ENCODE measurements around the gene SLC25A34. TPM values are rescaled to one million over a fixed set of nuclear protein-coding genes. Genes with fewer than 3 reads are reported as not detected.

Gene SLC25A34
- total RNA-seq, 2 donors from 2014 or later: 1.2 to 1.6 TPM

DNA sequence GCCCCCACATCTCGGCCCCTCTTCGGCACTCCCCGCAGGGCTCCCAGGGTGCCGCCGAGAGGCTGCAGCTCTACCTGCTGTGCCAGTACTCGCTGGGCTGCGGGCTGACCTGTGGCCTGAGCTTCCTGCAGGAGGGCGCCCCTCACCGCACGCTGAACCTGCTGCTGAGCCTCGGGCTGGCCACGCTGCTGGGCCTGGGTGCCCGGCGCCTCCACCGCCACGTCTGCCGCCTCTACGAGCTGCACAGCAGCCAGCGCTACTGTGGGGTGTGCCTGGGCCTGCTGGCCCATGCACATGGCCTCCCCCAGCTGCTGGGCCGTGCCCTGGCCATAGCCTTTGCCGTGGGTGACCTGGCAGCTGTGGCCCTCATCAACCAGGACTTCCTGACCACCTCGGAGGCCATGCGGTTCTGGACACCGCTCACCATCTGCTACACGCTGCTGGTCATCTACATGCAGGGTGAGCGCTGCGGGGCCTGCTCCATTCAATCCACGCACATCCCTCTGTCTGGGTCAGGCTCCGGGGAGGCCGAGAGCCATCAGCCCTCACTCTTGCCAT lies 8.1 kb downstream of the SLC25A34 start:
- no peak for DNase-seq (ENCODE audit: low spot score)

DNA sequence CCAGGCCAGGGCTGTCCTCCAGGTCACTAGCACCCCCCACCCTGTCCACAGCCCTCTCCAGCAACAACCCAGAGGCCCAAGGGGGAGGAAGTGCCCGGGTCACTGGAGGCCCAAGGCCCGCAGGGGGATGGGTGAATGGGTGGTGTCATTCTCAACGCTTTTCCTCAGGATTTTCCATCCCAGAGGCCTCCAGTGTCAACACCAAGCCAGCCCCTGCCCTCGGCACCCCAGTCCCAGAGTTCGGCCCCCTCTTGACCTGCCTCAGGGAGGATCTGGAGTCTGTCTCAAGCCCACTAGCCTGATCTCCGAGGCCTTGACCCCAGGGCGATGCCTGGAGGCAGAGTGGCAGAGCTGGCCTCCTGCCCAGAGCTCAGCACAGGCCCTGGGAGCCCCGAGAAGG lies 11.3 kb downstream of the SLC25A34 start:
- intact Hi-C loops (cut with DNase I): loop anchor here in 1 of 2 donors (5.0 kb wide), 1 partner anchor 665 kb away; no protein-coding TSS in a partner anchor
- DNase-seq (ENCODE audit: low spot score): no peak

More for the DNA sequence above, 8.1 kb downstream of the SLC25A34 start:
- intact Hi-C loops (cut with DNase I): no loop called here

DNA sequence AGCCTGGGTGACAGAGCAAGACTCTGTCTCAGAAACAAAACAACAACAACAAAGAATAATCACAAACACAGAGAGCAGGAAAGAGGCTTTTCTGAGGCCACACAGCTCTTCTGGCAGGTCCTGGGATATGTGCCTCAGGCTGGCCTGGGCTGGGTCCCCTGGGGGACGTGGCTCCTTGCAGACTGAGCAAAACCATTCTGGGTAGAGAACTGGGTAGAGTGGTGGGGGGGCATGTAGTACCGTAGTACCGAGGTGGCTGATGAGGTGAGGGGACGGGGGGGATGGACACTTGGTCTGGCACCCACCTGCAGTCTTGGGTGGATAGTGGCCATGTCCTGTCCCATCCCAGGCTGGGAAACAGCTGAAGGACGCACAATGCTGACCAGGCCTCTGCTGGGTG lies 12.2 kb downstream of the SLC25A34 start:
- intact Hi-C loops (cut with DNase I): loop anchor here in 1 of 2 donors (5.0 kb wide), 1 partner anchor 666 kb away; no protein-coding TSS in a partner anchor
- no peak for DNase-seq (ENCODE audit: low spot score)

DNA sequence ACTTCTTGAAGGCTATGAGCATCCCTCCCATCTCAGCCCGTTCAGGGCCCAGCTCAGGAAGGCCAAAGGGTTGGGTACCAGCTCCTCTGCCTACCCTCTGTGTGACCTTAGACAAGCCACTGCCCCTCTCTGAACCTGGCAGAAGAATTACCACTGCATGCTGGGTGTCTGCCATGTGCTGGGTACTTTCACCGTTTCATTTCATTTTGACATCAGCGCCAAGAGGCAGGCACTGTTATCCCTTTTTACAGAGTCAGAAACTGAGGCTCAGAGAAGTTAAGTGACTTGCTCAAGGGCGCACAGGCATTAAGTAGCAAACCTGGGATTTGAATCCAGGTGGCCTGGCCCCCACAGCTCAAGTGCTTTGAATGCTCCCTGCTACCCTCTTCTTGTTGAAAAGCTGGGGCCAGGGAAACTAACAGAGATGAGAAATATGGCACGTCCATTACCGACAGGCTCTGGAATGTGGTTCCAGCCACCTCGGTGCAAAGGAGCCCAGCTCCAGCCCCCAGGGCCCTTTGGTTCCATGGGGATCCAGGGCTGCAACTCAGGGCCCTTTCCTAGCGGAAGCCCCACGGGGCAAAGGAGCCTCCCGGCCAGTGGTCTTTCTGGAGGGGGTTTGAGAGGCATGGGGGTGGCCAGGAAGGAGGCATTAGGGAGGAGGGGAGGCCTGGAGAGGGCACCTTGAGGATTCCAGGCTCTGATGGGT lies 12.8 kb downstream of the SLC25A34 start:
- intact Hi-C loops (cut with DNase I): loop anchor here in 1 of 2 donors (5.0 kb wide), 1 partner anchor 667 kb away; no protein-coding TSS in a partner anchor
- no peak for DNase-seq (ENCODE audit: low spot score)

DNA sequence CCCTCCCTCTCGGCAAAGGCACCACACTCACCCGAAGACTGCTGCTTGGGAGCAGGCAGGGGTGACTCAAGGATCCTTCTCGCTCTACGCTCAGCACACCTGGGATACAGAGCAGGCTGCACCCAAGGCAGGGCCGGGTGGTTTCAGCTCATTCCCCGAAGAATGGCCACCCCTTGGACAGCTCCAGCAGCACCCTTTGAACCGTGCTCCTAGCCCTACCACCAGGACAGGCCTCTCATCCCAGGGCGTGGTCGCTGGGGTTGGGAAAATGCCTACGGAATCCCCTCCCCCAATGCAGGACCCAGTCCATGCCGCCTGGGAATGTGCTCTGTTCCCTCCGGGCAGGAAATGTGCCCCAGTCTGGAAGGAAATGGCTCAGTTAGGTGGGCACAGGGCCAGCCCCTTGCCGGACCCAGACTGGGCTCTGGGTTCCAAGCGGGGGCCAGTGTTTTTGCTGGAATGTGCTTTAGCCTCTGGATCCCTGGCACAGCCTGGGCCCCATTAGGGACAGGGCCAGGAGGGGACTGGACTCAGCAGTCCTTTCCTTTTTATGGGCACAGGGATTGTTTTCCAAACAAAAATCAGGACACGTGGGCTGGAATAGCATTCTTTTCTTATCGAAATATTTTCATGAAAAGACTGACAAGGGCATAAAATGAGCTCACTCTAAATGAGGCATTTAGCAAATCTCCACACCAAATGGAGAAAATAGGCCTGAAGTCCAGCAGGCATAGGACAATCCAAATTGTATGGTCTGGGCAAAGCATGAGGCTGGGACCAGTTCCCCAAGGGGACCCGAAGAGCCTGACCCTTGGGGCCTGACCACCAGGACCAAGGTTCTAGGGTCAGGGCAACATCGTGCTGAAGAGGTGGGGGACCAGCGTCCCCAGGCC lies 13.6 kb downstream of the SLC25A34 start:
- intact Hi-C loops (cut with DNase I): loop anchor here in 1 of 2 donors (5.0 kb wide), 1 partner anchor 667 kb away; no protein-coding TSS in a partner anchor
- DNase-seq (ENCODE audit: low spot score): peak; percentile 91

DNA sequence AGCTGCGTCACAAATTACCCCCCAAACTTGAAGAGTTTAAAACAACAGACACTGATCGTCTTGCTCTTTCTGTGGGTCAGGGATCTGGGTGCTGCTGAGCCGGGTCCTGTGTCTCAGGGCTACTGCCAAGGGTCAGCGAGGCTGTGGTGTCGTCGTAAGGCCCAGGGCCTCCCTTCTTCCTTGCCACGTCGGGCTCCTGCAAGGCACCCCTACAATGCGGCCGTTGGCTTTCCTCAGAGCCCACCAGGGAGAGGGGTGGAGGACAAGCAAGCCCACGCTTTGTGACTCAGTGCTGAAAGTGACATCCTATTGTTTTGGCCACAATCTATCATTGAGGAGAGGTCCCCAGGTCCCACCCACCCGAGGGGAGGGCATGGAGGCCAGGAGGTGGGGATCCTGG lies 14.9 kb downstream of the SLC25A34 start:
- DNase-seq (ENCODE audit: low spot score): peak; percentile 75
- intact Hi-C loops (cut with DNase I): no loop called here

DNA sequence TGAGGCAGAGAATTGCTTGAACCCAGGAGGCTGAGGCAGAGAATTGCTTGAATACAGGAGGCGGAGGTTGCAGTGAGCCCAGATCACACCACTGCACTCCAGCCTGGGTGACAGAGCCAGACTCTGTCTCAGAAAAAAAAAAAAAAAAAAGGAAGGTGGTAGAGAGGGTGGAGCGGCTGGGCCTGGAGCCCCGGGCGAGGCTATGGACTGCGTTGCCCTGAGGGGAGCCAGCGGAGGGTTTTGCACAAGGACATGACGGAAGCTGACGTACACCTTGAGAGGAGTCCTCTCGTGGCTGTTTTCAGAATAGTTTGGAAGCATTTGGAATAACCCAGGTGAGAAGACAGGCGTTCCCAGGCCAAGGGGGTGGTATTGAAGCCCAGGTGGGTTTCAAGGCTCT lies 15.7 kb downstream of the SLC25A34 start:
- intact Hi-C loops (cut with DNase I): no loop called here
- no peak for DNase-seq (ENCODE audit: low spot score)

DNA sequence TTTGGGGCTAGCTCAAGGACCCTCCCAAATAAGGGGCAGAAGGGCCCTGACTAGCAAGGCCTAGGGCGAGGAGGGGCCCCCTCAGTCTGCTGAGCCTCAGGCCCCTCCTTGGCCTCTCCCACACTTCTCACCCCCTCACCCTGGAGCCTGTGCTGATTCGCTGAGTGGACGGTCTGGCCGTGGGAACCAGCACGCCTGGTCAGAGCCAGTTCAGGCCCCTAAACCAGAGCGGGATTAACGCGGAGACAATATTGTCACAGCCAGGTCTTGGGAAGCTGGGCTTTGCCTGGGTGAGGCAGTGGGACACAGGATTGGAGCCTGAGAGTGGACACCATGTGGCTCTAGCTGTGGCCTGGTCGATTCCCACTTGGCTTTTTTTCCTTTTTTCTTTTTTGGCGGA lies 17.7 kb downstream of the SLC25A34 start:
- DNase-seq (ENCODE audit: low spot score): no peak
- intact Hi-C loops (cut with DNase I): no loop called here

DNA sequence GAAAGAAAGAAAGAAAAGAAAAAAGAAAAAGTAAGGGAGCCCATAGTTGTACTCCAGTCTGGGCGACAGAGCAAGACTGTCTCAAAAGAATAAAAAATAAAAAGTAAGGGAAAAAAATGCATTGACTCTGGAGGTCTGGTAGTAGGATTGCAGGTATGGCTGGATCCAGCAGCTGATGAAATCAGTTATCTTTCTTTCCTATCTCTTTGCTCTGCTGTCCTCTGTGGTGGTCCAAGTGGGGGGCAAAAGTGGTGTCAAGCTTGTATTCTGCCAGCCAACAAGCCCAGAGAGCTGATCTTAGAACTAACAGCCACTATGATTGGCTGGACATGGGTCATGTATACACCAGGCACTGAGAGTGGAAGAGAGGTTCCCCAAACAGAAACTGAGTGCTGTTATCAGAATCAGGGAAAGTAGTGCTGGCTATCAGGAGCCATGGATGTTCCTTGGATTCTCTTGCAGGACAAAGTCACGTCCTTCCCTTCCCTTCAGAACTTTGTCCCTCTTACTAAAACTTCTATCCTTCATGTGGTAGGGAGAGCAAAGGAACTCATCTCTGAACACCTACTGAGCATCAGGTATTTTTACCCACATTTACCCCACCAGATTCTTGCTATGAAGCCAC lies 19.1 kb downstream of the SLC25A34 start:
- no peak for DNase-seq (ENCODE audit: low spot score)
- intact Hi-C loops (cut with DNase I): no loop called here

DNA sequence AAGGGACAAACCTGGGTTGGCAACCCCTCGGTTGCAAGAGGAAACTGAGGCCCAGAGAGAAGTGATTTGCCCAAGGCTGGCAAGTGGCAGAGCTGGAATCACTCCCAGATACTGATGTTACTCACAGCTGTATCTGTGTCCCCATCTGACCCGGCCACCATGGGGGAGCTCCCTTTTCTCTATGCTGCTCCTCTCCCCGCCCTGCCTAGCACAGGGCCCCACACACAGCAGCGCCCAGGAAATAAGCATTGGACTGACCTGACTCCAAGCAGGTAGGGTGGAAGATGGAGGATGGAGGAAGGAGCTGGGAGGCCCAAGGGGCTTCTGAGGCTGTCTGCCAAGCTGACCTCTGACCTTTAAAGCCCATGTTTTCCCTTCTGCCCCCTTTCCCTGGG lies 19.6 kb downstream of the SLC25A34 start:
- intact Hi-C loops (cut with DNase I): no loop called here
- DNase-seq (ENCODE audit: low spot score): no peak

DNA sequence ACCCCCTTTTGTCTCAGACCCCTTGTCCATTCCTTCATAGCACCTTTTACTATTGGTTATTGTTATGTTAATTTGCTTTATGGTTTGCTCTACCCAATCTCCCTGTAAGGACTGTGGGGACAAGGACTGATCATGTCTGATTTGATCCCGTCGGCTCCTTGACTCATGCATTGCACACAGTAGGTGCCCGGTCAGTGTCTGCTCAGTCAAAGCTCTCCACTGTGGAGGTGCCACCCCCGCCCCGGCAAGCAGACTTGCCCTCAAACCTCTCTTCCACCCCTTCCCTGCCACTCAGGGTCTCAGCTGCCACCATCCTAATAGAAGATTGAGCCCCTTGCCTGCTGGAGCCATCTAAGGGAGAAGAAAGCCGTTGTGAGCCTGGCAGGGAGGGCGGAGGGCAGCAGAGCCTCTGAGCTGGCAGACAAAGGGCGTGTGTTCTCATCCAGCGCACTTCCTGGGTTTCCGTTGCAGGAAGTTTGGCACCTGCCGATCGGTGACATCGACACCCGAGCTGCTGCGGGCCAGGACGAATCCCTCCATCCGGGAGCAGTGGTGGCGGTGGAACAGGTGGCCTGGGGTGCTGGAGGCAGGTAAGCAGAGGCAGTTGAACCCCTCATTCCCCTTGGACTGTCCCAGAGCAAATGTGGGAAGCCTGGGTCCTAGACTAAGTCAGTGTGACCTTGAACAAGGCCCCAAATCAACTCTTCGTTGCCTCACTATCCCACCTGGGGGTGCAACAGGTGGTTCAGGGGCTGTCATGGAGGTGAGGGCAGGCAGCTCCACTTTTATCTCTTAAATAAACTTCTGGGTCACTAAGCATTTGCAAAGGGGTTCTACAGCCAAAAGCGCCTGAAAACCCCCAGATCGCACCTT lies 20.3 kb downstream of the SLC25A34 start:
- intact Hi-C loops (cut with DNase I): no loop called here
- DNase-seq (ENCODE audit: low spot score): no peak

DNA sequence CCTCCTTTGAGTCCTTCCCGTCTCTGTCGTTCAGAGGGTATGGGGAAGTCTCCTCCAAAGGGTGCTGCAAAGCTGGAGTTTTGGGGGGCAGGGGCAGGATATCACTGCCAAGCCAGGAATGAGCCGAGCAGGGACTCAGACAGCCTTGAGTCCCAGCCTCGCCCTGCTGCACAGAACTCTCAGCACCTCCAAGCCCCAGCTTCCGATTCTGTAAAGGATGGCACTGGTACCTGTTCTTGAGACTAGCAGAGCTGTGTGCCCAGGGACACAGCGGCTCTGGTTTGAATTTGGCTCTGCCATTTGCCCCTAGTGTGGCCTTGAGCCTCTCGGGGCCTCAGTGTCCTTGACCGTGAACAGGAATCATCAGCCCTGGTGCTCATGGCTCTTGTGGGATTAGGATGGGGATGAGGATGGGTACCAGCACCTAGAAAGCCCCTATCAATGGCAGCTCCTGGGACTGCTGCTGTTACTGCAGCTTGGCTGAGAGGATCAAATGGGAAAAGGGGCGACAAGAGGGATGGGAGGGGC lies 21.0 kb downstream of the SLC25A34 start:
- no peak for DNase-seq (ENCODE audit: low spot score)
- intact Hi-C loops (cut with DNase I): no loop called here

DNA sequence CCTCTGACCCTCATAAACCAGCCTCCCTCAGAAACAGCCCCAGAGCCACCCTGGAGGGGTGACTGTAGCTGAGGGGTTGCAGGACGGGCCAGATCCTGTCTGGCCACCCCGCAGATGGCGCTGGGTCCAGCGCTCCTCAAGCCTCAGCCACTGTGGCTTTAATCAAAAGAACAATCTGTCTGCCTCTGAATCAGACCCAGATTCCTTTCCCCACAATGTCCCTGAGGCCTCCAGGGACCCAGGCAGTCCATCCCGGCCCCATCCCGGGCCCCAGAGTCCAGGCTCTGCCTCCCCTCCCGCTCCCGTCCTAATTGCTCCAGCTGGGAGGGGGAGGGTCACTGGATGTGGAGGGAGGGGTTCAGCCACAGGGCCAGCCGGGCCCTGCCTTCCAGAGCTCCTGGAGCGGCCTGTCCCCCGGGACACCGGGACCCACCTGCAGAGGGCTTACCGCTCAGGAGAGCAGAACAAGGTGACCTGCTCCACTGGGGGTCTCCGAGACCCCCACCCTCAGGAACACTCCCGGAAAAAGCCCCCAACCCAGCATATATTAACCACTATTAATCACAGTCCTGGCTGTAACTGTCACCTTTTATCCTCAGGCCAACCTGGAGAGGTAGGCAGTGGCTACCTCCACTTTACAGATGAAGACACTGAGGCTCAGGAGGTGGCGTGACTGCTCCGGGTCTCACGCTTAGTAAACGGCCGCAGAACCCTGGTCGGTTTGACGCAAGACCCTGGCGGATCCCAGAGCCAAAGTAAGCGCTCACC lies 21.7 kb downstream of the SLC25A34 start:
- intact Hi-C loops (cut with DNase I): no loop called here
- DNase-seq (ENCODE audit: low spot score): no peak

DNA sequence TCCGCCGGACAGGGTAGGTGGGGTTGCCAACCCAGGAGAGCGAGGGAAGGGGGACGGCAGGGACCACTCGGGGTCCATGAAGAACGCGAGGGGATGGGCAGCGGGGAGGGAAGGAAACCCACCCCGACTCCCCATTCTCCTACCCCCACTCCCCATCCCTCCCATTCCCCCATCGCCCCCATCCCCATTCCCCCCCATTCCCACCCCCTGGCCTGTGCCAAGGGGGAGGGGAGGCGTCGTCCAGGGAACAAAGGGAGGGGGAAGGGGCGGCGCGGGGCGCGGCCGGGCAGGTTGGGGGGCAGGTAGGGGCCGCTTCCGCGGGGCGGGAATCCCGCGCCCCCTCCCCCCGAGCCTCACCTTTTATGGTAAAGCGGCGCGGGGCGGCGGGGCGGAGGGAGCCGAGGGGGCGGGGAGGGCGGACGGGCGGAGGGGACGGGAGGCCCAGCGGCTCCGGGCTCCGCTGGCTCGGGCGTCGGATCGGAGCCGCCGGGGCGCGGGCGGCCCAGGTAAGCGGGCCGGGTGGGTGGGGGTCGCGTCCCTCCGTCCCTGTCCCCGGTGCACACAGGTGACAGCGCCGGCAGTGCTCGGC lies 22.4 kb downstream of the SLC25A34 start, which contains the start of gene FBLIM1:
TSS of gene FBLIM1 (plus strand) at position 453 of the 589 bp plus-strand sequence. CDS start 6,189 bp downstream, outside the sequence.
- no peak for DNase-seq (ENCODE audit: low spot score)
- intact Hi-C loops (cut with DNase I): no loop called here

DNA sequence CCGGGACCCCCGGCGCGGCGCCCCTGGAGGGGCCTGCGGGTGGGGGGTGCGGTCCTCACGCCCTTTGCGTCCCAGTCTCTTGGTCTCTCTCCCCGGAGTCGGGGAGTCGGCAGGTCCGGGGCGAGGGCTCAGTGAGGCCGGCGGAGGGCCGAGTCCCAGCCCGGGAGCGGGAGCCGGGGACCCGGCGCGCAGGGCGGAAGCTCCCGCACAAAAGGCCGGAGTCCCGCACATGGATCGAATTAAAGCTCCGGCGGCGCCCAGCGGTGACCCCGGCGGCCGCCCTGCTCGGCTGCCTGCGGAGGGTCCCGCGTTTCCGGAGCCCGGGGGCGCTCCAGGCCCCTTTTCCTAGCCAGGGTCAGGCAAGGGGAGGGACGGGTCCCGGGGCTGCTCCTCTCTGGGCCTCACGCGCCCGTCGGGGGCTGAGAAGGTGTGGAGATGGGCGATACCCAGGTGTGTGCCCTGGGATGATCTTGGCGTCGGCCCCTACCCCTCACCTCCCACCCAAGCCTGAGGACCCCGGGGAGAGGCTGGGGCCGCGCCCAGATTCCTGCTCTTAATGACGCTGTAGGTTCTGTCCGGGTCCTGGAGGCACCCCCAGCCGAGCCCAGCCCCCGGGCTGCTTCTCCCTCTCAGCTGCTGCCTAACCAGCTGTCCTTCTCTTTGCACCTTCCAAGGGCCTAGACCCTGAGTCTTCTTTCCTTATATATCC lies 23.0 kb downstream of the SLC25A34 start:
- intact Hi-C loops (cut with DNase I): no loop called here

DNA sequence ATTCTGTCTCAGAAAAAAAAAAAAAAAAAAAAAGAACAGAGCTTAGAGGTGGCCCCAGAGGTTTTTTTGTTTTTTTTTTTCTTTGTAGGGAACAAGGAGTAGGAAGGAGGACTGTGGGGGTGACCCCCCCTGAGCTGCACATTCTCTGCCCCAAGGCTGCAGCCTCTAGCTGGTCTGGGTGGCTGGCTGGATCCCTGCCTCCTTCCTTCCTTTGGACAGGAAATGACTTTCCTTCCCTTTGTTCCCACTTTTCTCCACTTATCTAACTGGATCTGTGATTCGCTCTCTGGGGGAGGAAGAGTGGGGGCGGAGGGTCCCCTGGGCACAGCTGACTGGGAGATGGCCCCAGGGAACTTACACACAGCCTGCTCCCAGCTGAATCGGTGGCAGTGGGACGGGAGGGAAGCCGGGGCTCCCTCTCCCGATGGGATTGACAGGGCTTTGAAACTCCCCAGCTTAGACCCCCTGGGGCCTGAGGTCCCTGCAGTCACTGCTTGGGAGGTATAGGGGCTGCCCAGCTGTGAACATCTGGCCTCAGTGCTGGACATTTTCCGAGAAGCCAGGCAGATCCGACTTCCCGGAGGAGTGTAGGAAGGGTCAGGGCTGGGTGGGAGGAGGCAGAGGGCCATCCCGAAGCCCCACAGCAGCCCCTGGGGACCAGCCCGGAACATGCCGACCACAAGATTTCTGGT lies 24.6 kb downstream of the SLC25A34 start:
- DNase-seq (ENCODE audit: low spot score): peak; percentile 91
- intact Hi-C loops (cut with DNase I): no loop called here

More for the DNA sequence above, 23.0 kb downstream of the SLC25A34 start:
- DNase-seq (ENCODE audit: low spot score): no peak
